Osteocyte (in vitro differentiated cells): ENCODE measurements around the gene CNTN5. TPM values are rescaled to one million over a fixed set of nuclear protein-coding genes. Genes with fewer than 3 reads are reported as not detected.

Experiments
- DNase-seq: peaks from one replicate; pipeline ENCODE4 v3.0.0; 2021; ENCODE audit warnings: mixed read lengths; ENCODE audit not compliant: unreplicated experiment; ENCODE audit errors: extremely low spot score
- H3K27ac Mint-ChIP-seq: one replicate; pipeline ENCODE4 v1.8.0; 2021; ENCODE audit warnings: mild to moderate bottlenecking, mixed read lengths; ENCODE audit not compliant: unreplicated experiment
- H3K27me3 Mint-ChIP-seq: one replicate; pipeline ENCODE4 v1.8.0; 2021; ENCODE audit warnings: mixed read lengths; ENCODE audit not compliant: unreplicated experiment
- H3K36me3 Mint-ChIP-seq: one replicate; pipeline ENCODE4 v1.8.0; 2021; ENCODE audit warnings: mixed read lengths; ENCODE audit not compliant: unreplicated experiment
- H3K4me1 Mint-ChIP-seq: one replicate; pipeline ENCODE4 v1.8.0; 2021; ENCODE audit warnings: mixed read lengths; ENCODE audit not compliant: unreplicated experiment
- H3K4me3 Mint-ChIP-seq: one replicate; pipeline ENCODE4 v1.8.0; 2021; ENCODE audit warnings: mild to moderate bottlenecking, moderate library complexity, mixed read lengths; ENCODE audit not compliant: unreplicated experiment
- H3K9me3 Mint-ChIP-seq: one replicate; pipeline ENCODE4 v1.8.0; 2021; ENCODE audit warnings: mixed read lengths; ENCODE audit not compliant: unreplicated experiment
- total RNA-seq: library from RNA; stranded (reverse); gene quantifications from 2 replicates; pipeline ENCODE4 v1.2.1, GENCODE V29; 2021
- TF ChIP-seq, protein P1 (sequence below): fragments of 200-600 bp; sonication (generic); IDR thresholded peaks from 2 replicates; pipeline ENCODE4 v1.5.0; 2021; ENCODE audit warnings: antibody characterized with exemption, mild to moderate bottlenecking, moderate library complexity

The CNTN5 gene
- total RNA-seq, 1 donor from 2014 or later = 0.30 TPM

DNA sequence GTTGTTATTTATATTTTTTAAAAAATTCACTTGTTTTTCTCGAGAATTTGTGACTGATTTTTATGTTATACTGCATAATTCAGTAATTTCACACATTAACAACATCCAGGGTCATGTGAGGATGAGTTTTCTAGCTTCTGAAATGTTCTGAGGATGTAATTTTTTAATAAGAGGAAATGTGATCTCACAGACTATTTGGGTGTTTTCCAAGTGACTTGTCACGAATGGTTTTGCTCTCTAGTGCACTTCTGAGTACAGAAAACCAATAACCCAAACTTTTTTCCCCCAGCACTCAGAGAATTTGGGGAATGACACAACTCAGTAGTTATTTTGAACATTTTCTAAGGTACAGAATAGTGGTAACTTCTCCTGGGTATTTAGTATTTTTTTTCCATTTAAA lies 845.2 kb downstream of the CNTN5 start:
- no peak overlapping the region for H3K27ac Mint-ChIP-seq
- no peaks in the 10 kb centered on the region for H3K4me1 Mint-ChIP-seq
- TF ChIP-seq, protein P1, sequence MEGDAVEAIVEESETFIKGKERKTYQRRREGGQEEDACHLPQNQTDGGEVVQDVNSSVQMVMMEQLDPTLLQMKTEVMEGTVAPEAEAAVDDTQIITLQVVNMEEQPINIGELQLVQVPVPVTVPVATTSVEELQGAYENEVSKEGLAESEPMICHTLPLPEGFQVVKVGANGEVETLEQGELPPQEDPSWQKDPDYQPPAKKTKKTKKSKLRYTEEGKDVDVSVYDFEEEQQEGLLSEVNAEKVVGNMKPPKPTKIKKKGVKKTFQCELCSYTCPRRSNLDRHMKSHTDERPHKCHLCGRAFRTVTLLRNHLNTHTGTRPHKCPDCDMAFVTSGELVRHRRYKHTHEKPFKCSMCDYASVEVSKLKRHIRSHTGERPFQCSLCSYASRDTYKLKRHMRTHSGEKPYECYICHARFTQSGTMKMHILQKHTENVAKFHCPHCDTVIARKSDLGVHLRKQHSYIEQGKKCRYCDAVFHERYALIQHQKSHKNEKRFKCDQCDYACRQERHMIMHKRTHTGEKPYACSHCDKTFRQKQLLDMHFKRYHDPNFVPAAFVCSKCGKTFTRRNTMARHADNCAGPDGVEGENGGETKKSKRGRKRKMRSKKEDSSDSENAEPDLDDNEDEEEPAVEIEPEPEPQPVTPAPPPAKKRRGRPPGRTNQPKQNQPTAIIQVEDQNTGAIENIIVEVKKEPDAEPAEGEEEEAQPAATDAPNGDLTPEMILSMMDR = no peak
- peaks cover 4% of the 10 kb centered on the region for H3K27me3 Mint-ChIP-seq
- H3K4me3 Mint-ChIP-seq = no peak overlapping the region
- no peak for DNase-seq
- H3K36me3 Mint-ChIP-seq = no peaks in the 10 kb centered on the region
- H3K9me3 Mint-ChIP-seq = no peaks in the 10 kb centered on the region

DNA sequence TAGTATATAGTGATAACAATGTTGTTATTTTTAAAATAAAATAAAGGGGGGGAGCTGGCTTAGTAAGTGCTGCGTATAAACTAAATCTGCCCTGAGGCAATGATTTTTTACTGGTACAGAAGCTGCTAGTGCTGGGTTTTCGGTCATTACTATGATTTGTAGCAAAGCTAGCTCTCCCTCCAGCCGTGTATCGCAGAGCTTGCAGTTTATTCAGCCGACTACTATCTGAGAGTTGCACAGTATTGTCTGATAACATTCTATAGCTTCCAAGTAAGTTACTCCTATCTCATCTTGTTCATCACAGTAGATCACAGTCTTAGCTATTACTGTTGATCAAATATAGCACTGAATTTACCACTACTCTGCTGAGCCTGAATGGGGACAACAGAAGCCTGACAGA lies 860.9 kb downstream of the CNTN5 start:
- H3K9me3 Mint-ChIP-seq = no peaks in the 10 kb centered on the region
- H3K27me3 Mint-ChIP-seq = peaks cover 7% of the 10 kb centered on the region
- H3K4me1 Mint-ChIP-seq = no peaks in the 10 kb centered on the region
- no peaks in the 10 kb centered on the region for H3K36me3 Mint-ChIP-seq
- TF ChIP-seq, protein P1 = no peak
- H3K4me3 Mint-ChIP-seq = no peak overlapping the region
- no peak overlapping the region for H3K27ac Mint-ChIP-seq
- DNase-seq = no peak

DNA sequence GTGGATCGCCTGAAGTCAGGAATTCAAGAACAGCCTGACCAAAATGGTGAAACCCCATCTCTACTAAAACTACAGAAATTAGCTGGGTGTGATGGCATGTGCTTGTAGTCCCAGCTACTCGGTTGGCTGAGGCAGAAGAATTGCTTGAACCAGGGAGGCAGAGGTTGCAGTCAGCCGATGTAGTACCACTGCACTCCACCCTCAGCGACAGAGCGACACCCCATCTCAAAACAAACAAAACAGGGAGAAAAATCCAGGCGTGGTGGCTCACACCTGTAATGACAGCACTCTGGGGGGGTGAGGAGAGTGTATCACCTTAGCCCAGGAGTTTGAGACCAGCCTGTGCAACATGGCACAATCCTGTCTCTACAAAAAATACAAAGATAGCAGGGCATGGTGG lies 864.0 kb downstream of the CNTN5 start:
- TF ChIP-seq, protein P1 = no peak
- Mint-ChIP-seq H3K27me3 (peaks cover 5% of the 10 kb centered on the region), H3K4me3 (no peak overlapping the region), H3K36me3 (no peaks in the 10 kb centered on the region), H3K27ac (no peak overlapping the region), H3K9me3 (no peaks in the 10 kb centered on the region), H3K4me1 (no peaks in the 10 kb centered on the region)
- DNase-seq = no peak

GRCh38 chr11:99887481-99887880 lies 866.7 kb downstream of the CNTN5 start:
- no peaks in the 10 kb centered on the region for H3K4me1 Mint-ChIP-seq
- H3K4me3 Mint-ChIP-seq = no peak overlapping the region
- peaks cover 4% of the 10 kb centered on the region for H3K9me3 Mint-ChIP-seq
- DNase-seq = no peak
- TF ChIP-seq, protein P1 = no peak
- no peak overlapping the region for H3K27ac Mint-ChIP-seq
- no peaks in the 10 kb centered on the region for H3K36me3 Mint-ChIP-seq
- no peaks in the 10 kb centered on the region for H3K27me3 Mint-ChIP-seq

- H3K4me1 Mint-ChIP-seq = no peaks in the 10 kb centered on the region
- TF ChIP-seq, protein P1 = no peak
- H3K9me3 Mint-ChIP-seq = peaks cover 26% of the 10 kb centered on the region
Measured at GRCh38 chr11:99893811-99894210, 873.1 kb downstream of the CNTN5 start.

More at GRCh38 chr11:99893811-99894210, 873.1 kb downstream of the CNTN5 start:
- no peak overlapping the region for H3K27ac Mint-ChIP-seq
- H3K27me3 Mint-ChIP-seq = peaks cover 2% of the 10 kb centered on the region
- H3K36me3 Mint-ChIP-seq = no peaks in the 10 kb centered on the region
- no peak overlapping the region for H3K4me3 Mint-ChIP-seq
- DNase-seq = no peak
